ACHN (cell line): Measurements from ENCODE around the gene COMMD10.

Experiments used
- DNase-seq: peaks from one replicate; pipeline ENCODE4 v3.0.0-alpha.2; 2015
- in situ Hi-C: cut with HindIII; loops from 2 replicates; pipeline ENCODE4 v1.10.0; 2017; ENCODE audit warnings: low sequenced_read_pairs, low pct_ligation_motif_present, low pct_unique_long_range_greater_than_20kb

Gene COMMD10

GRCh38 chr5:116273448-116274242, 188.8 kb downstream of the COMMD10 start:
- in situ Hi-C loops = no loop called here
- DNase-seq = peak; percentile 36

GRCh38 chr5:116274251-116274650, 189.4 kb downstream of the COMMD10 start:
- in situ Hi-C loops = no loop called here
- DNase-seq = no peak

DNA sequence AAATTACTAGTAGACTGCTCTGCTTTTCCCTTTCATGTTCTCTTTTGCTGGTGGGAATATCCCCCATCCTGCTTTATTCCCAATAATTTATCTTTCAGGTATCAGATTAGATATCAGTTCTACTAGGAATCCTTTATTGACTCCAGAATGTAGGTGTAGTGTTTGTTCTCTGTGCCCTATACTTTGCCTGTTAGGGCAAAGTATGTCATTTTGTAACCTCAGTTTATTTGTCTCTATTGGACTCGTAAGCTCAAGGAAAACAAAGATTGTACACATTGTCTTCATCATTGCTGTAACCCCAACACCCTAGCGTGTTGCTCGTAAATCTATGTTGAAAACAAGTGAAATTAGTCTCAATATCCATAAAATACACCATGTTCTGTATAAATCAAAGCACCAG, 190.5 kb downstream of the COMMD10 start:
- in situ Hi-C loops = no loop called here
- DNase-seq = no peak

- in situ Hi-C loops = no loop called here
- no peak for DNase-seq
Observed at GRCh38 chr5:116276952-116277351, 192.1 kb downstream of the COMMD10 start.

DNA sequence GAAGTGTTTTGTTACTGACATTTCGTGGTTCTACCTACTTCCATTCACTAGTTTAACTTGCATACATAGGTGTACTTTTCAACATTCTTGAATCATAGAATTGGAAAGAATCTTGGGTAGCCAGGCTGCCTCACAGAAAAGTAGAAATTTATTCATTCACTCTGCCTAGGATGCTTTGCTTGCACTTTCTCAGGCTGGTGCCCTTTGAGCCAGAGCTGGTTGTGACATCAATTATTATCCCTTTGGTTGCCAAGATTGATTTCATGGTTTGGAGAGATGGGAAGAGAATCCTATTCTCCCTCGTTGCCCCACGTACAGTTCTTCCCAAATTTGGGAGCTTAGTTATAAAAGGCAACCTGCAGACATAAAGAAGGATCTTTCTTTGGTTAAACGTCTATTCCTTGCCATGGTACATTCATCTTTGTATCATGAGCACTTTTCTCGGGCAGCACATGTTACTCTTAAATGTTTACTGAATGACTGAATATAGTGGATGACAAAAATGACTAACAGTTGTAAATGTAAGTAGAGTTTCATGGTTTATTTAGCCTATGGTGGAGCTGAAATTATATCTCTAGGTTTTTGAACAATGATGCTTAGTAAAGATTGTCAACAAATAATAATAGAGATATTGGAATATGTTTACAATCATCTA, 195.5 kb downstream of the COMMD10 start:
- no peak for DNase-seq
- in situ Hi-C loops = no loop called here

- peak; percentile 22 for DNase-seq
Observed at GRCh38 chr5:116281309-116281708, 196.5 kb downstream of the COMMD10 start.

GRCh38 chr5:116288524-116288923, 203.7 kb downstream of the COMMD10 start:
- in situ Hi-C loops = no loop called here

More at GRCh38 chr5:116281309-116281708, 196.5 kb downstream of the COMMD10 start:
- in situ Hi-C loops = no loop called here

DNA sequence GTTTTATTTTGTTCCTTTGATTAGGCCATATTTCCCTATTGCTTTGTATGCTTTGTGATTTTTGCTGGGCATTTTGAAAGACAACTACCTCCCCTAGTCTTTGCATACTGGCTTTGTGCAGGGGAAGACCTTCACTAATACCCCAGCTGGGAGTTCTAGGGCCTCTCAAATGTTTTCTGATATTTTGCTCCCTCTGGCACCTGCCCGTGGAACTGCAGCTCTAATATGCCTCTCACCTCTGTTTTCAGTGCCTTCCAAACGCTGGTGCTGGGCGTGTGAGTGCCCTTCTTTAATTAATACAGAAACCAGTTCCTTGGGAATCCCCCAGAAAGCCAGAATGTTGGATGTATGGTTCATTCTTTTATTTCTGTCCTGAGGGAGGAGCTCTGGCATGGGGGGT, 204.5 kb downstream of the COMMD10 start:
- in situ Hi-C loops = no loop called here
- no peak for DNase-seq

More at GRCh38 chr5:116288524-116288923, 203.7 kb downstream of the COMMD10 start:
- no peak for DNase-seq

DNA sequence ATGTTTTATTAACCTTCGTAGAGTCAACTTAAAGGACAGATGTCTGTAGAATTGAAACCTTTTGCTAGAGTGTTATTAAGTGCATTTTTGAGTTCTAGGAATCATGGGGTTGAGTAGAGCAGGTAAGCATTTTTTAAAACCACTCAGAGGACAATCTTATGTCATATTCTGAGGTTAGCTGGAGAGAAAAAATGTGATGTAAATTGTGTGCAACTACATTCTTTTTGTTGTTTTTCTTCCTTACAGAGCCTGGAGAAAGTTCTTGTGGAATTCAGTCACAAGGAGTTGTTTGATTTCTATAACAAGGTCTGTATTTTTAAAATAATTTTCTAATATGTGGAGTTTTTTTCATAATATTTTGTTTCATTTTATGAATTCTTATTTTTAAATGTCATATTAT, 206.4 kb downstream of the COMMD10 start:
- in situ Hi-C loops = no loop called here
- no peak for DNase-seq

GRCh38 chr5:116292321-116292720, 207.5 kb downstream of the COMMD10 start:
- in situ Hi-C loops = no loop called here
- no peak for DNase-seq

DNA sequence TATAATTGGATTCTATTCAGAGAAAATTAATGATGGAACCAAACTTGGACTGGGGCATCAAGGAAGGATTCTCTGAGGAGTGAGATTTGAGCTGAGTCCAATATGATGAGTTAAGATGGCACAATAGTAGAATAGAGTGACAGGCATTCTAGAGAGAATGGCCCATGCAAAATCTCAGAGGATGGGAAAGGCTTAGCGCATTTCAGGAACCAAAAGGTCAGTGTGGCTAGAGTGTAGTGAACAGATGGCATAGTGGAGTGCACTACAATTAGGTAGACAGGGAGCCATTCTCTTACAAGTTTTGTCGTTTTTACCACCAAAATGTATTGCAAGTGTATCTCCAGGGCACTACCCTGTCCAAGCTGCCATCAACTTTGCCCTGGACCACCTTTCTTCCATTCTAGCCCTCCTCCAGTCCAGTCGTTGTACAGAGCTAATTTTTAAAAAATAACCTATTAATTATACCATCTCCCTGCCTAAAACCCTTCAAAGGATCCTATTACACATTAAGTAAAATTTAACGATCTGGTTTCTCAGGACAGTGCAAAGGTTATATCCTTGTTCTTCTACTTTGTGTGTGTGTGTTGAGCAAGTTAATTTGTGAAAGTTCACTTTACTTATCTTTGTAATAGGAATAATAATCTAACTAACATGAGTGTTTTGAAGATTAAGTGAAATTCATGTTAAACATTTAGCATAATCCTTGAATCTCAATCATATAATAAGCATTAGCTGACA, 211.7 kb downstream of the COMMD10 start:
- in situ Hi-C loops = no loop called here
- DNase-seq = no peak

DNA sequence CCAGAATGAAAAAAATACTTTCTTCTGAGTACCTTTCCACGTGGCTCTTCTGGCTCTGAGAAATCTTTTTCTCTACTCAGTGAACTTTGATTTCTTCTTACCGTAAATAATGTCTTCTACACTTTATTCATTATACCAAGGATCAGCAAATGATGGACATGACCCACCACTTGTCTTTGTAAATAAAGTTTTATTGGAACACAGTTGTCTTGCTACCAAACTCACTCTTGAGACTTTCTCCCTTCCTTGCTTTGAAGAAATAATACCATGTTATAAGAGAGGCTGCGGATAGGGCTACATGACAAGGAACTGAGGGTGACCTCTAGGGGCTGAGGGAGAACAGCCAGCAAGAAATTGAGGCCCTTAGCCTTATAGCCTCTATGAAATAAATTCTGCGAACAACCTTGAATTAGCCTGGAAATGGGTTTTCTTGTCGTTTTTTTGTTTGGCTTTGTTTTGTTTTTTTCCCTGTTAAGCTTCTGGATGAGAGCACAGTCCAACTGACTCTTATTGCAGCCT, 212.5 kb downstream of the COMMD10 start:
- DNase-seq = no peak
- in situ Hi-C loops = no loop called here

- in situ Hi-C loops = no loop called here
- no peak for DNase-seq
Observed at GRCh38 chr5:116299746-116300640, 215.2 kb downstream of the COMMD10 start.

DNA sequence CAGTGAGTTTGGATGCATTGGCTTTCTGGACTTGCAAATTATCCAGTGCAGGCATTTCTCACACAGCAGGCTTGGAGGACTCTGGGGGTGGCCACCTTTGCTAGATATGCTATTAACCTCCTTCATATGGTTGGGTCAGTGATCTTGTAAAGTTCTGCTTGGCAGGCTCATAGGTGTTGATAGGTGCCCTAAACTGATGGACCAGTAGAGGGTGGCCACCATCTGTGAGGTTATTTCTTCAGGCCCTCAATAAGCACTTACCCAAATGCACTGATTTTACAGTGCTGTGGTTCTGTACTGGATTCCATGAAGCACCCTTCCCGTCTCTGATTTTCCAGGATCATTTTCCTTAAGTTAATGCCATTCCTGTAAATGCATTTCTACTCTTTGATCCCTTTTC, 216.3 kb downstream of the COMMD10 start:
- DNase-seq = no peak

DNA sequence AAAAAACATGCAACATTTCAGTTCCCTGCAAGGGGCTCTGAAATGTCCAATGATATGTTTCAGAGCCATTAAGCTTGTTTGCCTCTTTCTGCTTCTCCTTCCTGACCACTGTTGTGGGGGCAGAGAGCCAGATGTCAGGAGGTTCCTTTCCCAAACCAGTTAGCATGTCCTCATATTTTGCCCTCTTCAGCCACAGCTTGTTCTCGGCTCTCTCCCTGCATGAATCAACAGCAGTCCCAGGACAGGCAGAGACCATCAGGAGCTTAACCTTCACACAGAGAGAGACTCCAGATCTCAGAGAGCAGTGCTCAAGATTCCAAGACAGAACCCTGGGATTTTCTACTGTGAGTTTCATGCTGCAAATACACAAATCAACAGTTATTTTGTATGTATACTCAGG, 218.5 kb downstream of the COMMD10 start:
- no peak for DNase-seq
- in situ Hi-C loops = no loop called here

More for the DNA sequence above, 216.3 kb downstream of the COMMD10 start:
- in situ Hi-C loops = no loop called here

DNA sequence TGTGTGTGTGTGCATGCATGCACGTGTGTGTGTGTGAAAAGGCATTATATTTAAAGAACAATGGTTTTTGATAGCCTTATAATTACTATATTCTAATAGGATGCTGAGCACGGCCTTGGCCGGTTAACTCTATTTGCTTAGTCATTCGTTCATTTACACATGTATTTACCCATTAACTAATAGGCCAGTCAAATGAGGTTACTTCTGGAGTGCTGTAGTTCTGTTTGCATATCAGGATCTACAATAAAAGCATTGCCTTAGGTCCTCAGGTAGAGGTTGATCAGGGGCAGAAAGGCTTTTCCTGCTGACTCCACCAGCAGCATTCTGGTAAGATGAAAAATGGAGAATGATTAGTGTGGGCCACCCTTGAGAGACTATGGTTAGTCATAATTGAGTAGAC, 219.0 kb downstream of the COMMD10 start:
- DNase-seq = no peak
- in situ Hi-C loops = no loop called here

DNA sequence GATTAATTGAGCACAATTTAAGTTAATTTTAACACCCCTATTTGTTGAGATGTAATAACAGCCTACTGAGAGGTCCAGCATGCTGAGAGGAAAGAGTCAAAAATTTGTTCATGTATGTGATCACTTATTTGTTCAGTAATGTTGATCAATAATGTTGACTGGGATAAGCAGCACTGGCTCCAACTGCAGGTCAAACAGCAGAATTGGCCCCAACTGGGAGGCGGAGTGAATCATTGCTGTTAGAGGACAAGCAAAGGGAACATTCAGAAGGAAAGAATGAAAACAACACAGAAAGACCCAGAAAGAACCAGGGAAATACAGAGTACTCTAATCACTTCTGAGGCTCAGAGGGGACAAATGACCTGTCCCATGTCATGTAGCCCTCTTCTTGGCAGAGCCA, 221.1 kb downstream of the COMMD10 start:
- in situ Hi-C loops = no loop called here
- DNase-seq = no peak

DNA sequence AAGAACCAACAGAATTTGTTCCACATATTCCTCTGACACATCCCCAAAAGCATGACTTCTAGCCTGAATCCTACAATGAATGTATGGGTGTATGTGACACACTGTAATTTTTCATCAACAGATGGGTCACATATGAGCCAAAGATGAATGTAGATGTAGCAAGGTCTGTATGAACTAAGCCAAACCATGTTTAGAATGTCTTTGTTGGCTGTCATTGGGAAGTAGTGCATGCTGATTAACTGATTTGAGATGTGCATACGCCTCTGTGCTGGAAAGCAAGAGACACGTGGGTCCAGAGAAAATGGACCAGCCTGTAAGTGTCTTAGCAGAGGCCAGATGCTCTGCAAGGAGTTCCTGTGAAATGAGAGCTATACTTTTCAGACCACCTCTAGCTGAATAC, 222.0 kb downstream of the COMMD10 start:
- no peak for DNase-seq

More for the DNA sequence above, 222.0 kb downstream of the COMMD10 start:
- in situ Hi-C loops = no loop called here
